Spinal cord (tissue), 10 donors: Measurements from ENCODE around the gene MAL. TPM values are rescaled to one million over a fixed set of nuclear protein-coding genes. Genes with fewer than 3 reads are reported as not detected.

Source experiments
- DNase-seq, 6 donors: peaks; one replicate each; pipeline versions ENCODE4 v3.0.0 to v3.0.0-alpha.2; 2013 to 2015; ENCODE audit warnings: low spot score in 6 of 6, low read depth in 4 of 6
- H3K27ac ChIP-seq: one replicate; pipeline ENCODE4 v1.5.1; 2013; ENCODE audit warnings: low read depth, low read length, control low read depth
- H3K27me3 ChIP-seq: one replicate; pipeline ENCODE4 v1.6.1; 2013; ENCODE audit warnings: low read length; ENCODE audit not compliant: control insufficient read depth, insufficient read depth
- H3K36me3 ChIP-seq: one replicate; pipeline ENCODE4 v1.6.1; 2013; ENCODE audit warnings: low read length; ENCODE audit not compliant: control insufficient read depth, insufficient read depth
- H3K4me1 ChIP-seq: one replicate; pipeline ENCODE4 v1.6.1; 2013; ENCODE audit warnings: low read length; ENCODE audit not compliant: control insufficient read depth, insufficient read depth
- H3K4me3 ChIP-seq: one replicate; pipeline ENCODE4 v1.5.1; 2013; ENCODE audit warnings: low read depth, low read length, control low read depth
- H3K9me3 ChIP-seq: one replicate; pipeline ENCODE4 v1.6.1; 2013; ENCODE audit warnings: low read length; ENCODE audit not compliant: control insufficient read depth, insufficient read depth
- WGBS: methylation state at CpG from one replicate; pipeline ENCODE4 v1.1.5; 2013; ENCODE audit warnings: missing lambda C conversion rate; ENCODE audit not compliant: insufficient coverage; 5-methylcytosine and 5-hydroxymethylcytosine counted together
- polyA plus RNA-seq, 2 donors: library from polyadenylated mRNA; unstranded; fragments of 120-200 nt; gene quantifications; one replicate each; pipeline ENCODE4 v1.2.1, GENCODE V29; 2013; ENCODE audit not compliant: insufficient read length in 2 of 2
- total RNA-seq, 2 donors: library from RNA; depleted of rRNA in 1 of 2; stranded (reverse); fragments of 120-200 nt in 1 of 2; fragments of >200 nt in 1 of 2; gene quantifications; one replicate each; pipeline versions ENCODE4 v1.2.3 to v1.2.4, GENCODE V29; 2013 to 2014
- donor health status: healthy.

The MAL gene
- total and polyA plus RNA-seq, 4 donors = 8.2 to 23.0 (median 18.6) TPM

GRCh38 chr2:95051626-95052025 is 26.1 kb downstream of the MAL start:
- Histone ChIP-seq H3K4me1 (peaks cover 9% of the 10 kb centered on the region), H3K9me3 (no peaks in the 10 kb centered on the region), H3K4me3 (no peak overlapping the region), H3K36me3 (no peaks in the 10 kb centered on the region), H3K27me3 (no peaks in the 10 kb centered on the region), H3K27ac (no peak overlapping the region)
- DNase-seq = no peak
- whole genome bisulfite sequencing = 100% methylated on average over 1 of the region's 10 CpGs

GRCh38 chr2:95052307-95052706 is 26.8 kb downstream of the MAL start:
- Histone ChIP-seq H3K36me3 (no peaks in the 10 kb centered on the region), H3K27ac (no peak overlapping the region)
- DNase-seq = no peak

GRCh38 chr2:95052804-95053479 is 27.4 kb downstream of the MAL start:
- no peak overlapping the region for H3K27ac ChIP-seq
- no peak overlapping the region for H3K4me3 ChIP-seq
- peaks cover 22% of the 10 kb centered on the region for H3K4me1 ChIP-seq
- no peak for DNase-seq
- H3K36me3 ChIP-seq = no peaks in the 10 kb centered on the region
- no peaks in the 10 kb centered on the region for H3K27me3 ChIP-seq
- no peaks in the 10 kb centered on the region for H3K9me3 ChIP-seq
- WGBS = 91% methylated on average over 7 of the region's 13 CpGs

More at GRCh38 chr2:95052307-95052706, 26.8 kb downstream of the MAL start:
- H3K4me1 ChIP-seq = peaks cover 16% of the 10 kb centered on the region
- no peak overlapping the region for H3K4me3 ChIP-seq
- no peaks in the 10 kb centered on the region for H3K27me3 ChIP-seq
- 83% methylated on average over 5 of the region's 6 CpGs for WGBS
- no peaks in the 10 kb centered on the region for H3K9me3 ChIP-seq

- H3K9me3 ChIP-seq = no peaks in the 10 kb centered on the region
- H3K27ac ChIP-seq = no peak overlapping the region
- peaks cover 28% of the 10 kb centered on the region for H3K4me1 ChIP-seq
- no peaks in the 10 kb centered on the region for H3K36me3 ChIP-seq
- WGBS = 30% methylated on average over 9 of the region's 11 CpGs
- H3K4me3 ChIP-seq = no peak overlapping the region
- DNase-seq = no peak
- no peaks in the 10 kb centered on the region for H3K27me3 ChIP-seq
Measured at GRCh38 chr2:95053543-95053942, 28.0 kb downstream of the MAL start.

- WGBS = 66% methylated on average over 3 of the region's 5 CpGs
Measured at GRCh38 chr2:95054016-95054415, 28.5 kb downstream of the MAL start.

GRCh38 chr2:95055262-95055661 is 29.8 kb downstream of the MAL start:
- Histone ChIP-seq H3K36me3 (no peaks in the 10 kb centered on the region), H3K27ac (no peak overlapping the region), H3K27me3 (no peaks in the 10 kb centered on the region), H3K4me3 (no peak overlapping the region), H3K9me3 (no peaks in the 10 kb centered on the region), H3K4me1 (peaks cover 45% of the 10 kb centered on the region)
- 72% methylated on average over 2 of the region's 3 CpGs for WGBS
- DNase-seq = no peak

More at GRCh38 chr2:95054016-95054415, 28.5 kb downstream of the MAL start:
- DNase-seq = no peak
- no peaks in the 10 kb centered on the region for H3K27me3 ChIP-seq
- peaks cover 33% of the 10 kb centered on the region for H3K4me1 ChIP-seq
- no peak overlapping the region for H3K4me3 ChIP-seq
- H3K36me3 ChIP-seq = no peaks in the 10 kb centered on the region
- no peaks in the 10 kb centered on the region for H3K9me3 ChIP-seq
- H3K27ac ChIP-seq = no peak overlapping the region

GRCh38 chr2:95056044-95056443 is 30.5 kb downstream of the MAL start:
- Histone ChIP-seq H3K27me3 (no peaks in the 10 kb centered on the region), H3K4me1 (peaks cover 49% of the 10 kb centered on the region)

GRCh38 chr2:95056461-95057459 is 31.3 kb downstream of the MAL start:
- Histone ChIP-seq H3K36me3 (no peaks in the 10 kb centered on the region), H3K27ac (peak overlapping the region; percentile 74), H3K9me3 (no peaks in the 10 kb centered on the region), H3K4me1 (peaks cover 54% of the 10 kb centered on the region), H3K27me3 (no peaks in the 10 kb centered on the region), H3K4me3 (no peak overlapping the region)
- 67% methylated on average over 15 of the region's 15 CpGs for WGBS
- no peak for DNase-seq

More at GRCh38 chr2:95056044-95056443, 30.5 kb downstream of the MAL start:
- Histone ChIP-seq H3K9me3 (no peaks in the 10 kb centered on the region), H3K4me3 (no peak overlapping the region), H3K36me3 (no peaks in the 10 kb centered on the region), H3K27ac (no peak overlapping the region)
- no peak for DNase-seq
- WGBS = 91% methylated on average over 7 of the region's 8 CpGs

- peaks cover 61% of the 10 kb centered on the region for H3K4me1 ChIP-seq
- no peak overlapping the region for H3K4me3 ChIP-seq
- no peaks in the 10 kb centered on the region for H3K9me3 ChIP-seq
- no peaks in the 10 kb centered on the region for H3K36me3 ChIP-seq
- DNase-seq = peak in 5 of 6 donors; percentile 17 to 80 (median 35)
- H3K27me3 ChIP-seq = no peaks in the 10 kb centered on the region
- WGBS = 41% methylated on average over 24 of the region's 28 CpGs
- H3K27ac ChIP-seq = peak overlapping the region; percentile 80
Measured at GRCh38 chr2:95057535-95058370, 32.2 kb downstream of the MAL start.
